H1 (cell line): ENCODE data around the gene GLYR1. TPM values are rescaled to one million over a fixed set of nuclear protein-coding genes. Genes with fewer than 3 reads are reported as not detected.

Source experiments
- CTCF ChIA-PET: fragments of 300-600 bp; sonication (Branson Sonifier 250); formaldehyde crosslinking; loops from one replicate; lab custom pipeline; 2021; ENCODE audit not compliant: partially characterized antibody; lab: Charles Lee
- POLR2A ChIA-PET: fragments of 300-600 bp; sonication (Branson Sonifier 250); formaldehyde crosslinking; loops from one replicate; lab custom pipeline; 2021; ENCODE audit warnings: inconsistent platforms; ENCODE audit not compliant: partially characterized antibody; lab: Charles Lee
- DNase-seq, 2 experiments: peaks; one replicate each; pipeline versions ENCODE4 v3.0.0 to v3.0.0-alpha.2; 2010 to 2022; ENCODE audit warnings: low spot score in 2 of 2, low read depth in 1 of 2, mixed read lengths in 1 of 2
- FAIRE-seq: peaks from 2 replicates; lab custom pipeline; 2011; peaks lifted over from hg19 to GRCh38; lab: Jason Lieb, UNC
- H2AFZ ChIP-seq: 2 replicates; pipeline ENCODE4 v1.8.1; 2012; ENCODE audit warnings: low read length, inconsistent platforms
- H2AK5ac ChIP-seq: 2 replicates; pipeline ENCODE4 v1.6.1; 2013; ENCODE audit warnings: low read depth, low read length
- H2BK120ac ChIP-seq: replicated peaks from 2 replicates; pipeline ENCODE3; 2013; ENCODE audit warnings: low read depth, low read length, inconsistent platforms
- H2BK12ac ChIP-seq: 2 replicates; pipeline ENCODE4 v1.6.1; 2013; ENCODE audit warnings: low read depth, low read length
- H2BK15ac ChIP-seq: 2 replicates; pipeline ENCODE4 v1.6.1; 2013; ENCODE audit warnings: low read length
- H2BK20ac ChIP-seq: 2 replicates; pipeline ENCODE4 v1.6.1; 2013; ENCODE audit warnings: low read length
- H2BK5ac ChIP-seq: 2 replicates; pipeline ENCODE4 v1.6.1; 2013; ENCODE audit warnings: low read depth, low read length
- H3K14ac ChIP-seq: 2 replicates; pipeline ENCODE4 v1.6.1; 2013; ENCODE audit warnings: inconsistent platforms; ENCODE audit not compliant: insufficient read length
- H3K18ac ChIP-seq: 2 replicates; pipeline ENCODE4 v1.6.1; 2013; ENCODE audit warnings: low read length; ENCODE audit errors: extremely low read depth
- H3K23ac ChIP-seq: 2 replicates; pipeline ENCODE4 v1.6.1; 2013; ENCODE audit warnings: inconsistent platforms; ENCODE audit not compliant: insufficient read length
- H3K23me2 ChIP-seq: 2 replicates; pipeline ENCODE4 v1.6.1; 2013; ENCODE audit warnings: low read depth, low read length
- H3K27ac ChIP-seq: 2 replicates; pipeline ENCODE4 v1.6.1; 2011; ENCODE audit warnings: low read depth, low read length, inconsistent platforms
- H3K27me3 ChIP-seq, 4 experiments: replicated peaks in 1 of 4; 1 replicate in 1 of 4; 2 replicates in 3 of 4; pipeline versions ENCODE4 v1.6.1 to v1.8.1; 2011 to 2013; ENCODE audit warnings: low read length in 3 of 4, mild to moderate bottlenecking in 3 of 4, inconsistent platforms in 2 of 4, mixed read lengths in 2 of 4, moderate library complexity in 1 of 4; ENCODE audit not compliant: control insufficient read depth in 3 of 4, insufficient read depth in 3 of 4; ENCODE audit errors: extremely low read depth in 1 of 4
- H3K36me3 ChIP-seq, 4 experiments: 2 replicates each; pipeline versions ENCODE4 v1.6.1 to v1.8.1; 2011 to 2013; ENCODE audit warnings: mild to moderate bottlenecking in 4 of 4, low read length in 3 of 4, moderate library complexity in 2 of 4, control low read depth in 1 of 4, inconsistent platforms in 1 of 4; ENCODE audit not compliant: insufficient read depth in 4 of 4, control insufficient read depth in 2 of 4
- H3K4ac ChIP-seq: replicated peaks from 2 replicates; pipeline ENCODE3; 2013; ENCODE audit warnings: low read length, low read depth, mixed read lengths, inconsistent platforms; ENCODE audit not compliant: insufficient read length
- H3K4me1 ChIP-seq, 4 experiments: replicated peaks in 1 of 4; 1 replicate in 1 of 4; 2 replicates in 3 of 4; pipeline versions ENCODE4 v1.6.1 to v1.8.1; 2011 to 2013; ENCODE audit warnings: low read length in 3 of 4, inconsistent platforms in 2 of 4, mixed read lengths in 1 of 4; ENCODE audit not compliant: insufficient read depth in 4 of 4, control insufficient read depth in 3 of 4
- H3K4me2 ChIP-seq, 2 experiments: 2 replicates each; pipeline versions ENCODE4 v1.6.1 to v1.8.1; 2011 to 2013; ENCODE audit warnings: low read depth in 2 of 2, low read length in 2 of 2, control low read depth in 1 of 2, inconsistent platforms in 1 of 2, mild to moderate bottlenecking in 1 of 2; ENCODE audit not compliant: insufficient read depth in 1 of 2
- H3K4me3 ChIP-seq, 4 experiments: fragments of 200-600, 300-600 bp in 1 of 4; sonication (generic), shearing (Covaris generic), sonication (Bioruptor Twin) in 1 of 4; 2 replicates each; pipeline versions ENCODE4 v1.5.1 to v1.8.1; 2011 to 2016; ENCODE audit warnings: low read length in 4 of 4, low read depth in 3 of 4, control low read depth in 2 of 4, inconsistent platforms in 2 of 4, mild to moderate bottlenecking in 2 of 4, mixed read lengths in 1 of 4, moderate library complexity in 1 of 4; ENCODE audit not compliant: insufficient read depth in 2 of 4; ENCODE audit errors: extremely low read depth in 1 of 4
- H3K56ac ChIP-seq: replicated peaks from 2 replicates; pipeline ENCODE3; 2013; ENCODE audit warnings: low read depth, mild to moderate bottlenecking, mixed read lengths, low read length, inconsistent platforms; ENCODE audit not compliant: insufficient read length
- H3K79me1 ChIP-seq: 2 replicates; pipeline ENCODE4 v1.6.1; 2013; ENCODE audit warnings: low read depth, low read length, control low read depth
- H3K79me2 ChIP-seq, 2 experiments: 2 replicates each; pipeline versions ENCODE4 v1.6.1 to v1.8.1; 2012 to 2013; ENCODE audit warnings: low read length in 2 of 2, mild to moderate bottlenecking in 2 of 2, inconsistent platforms in 1 of 2; ENCODE audit not compliant: insufficient read depth in 2 of 2, control insufficient read depth in 1 of 2
- H3K9ac ChIP-seq, 4 experiments: replicated peaks in 1 of 4; 1 replicate in 1 of 4; 2 replicates in 3 of 4; pipeline versions ENCODE4 v1.6.1 to v1.8.1; 2011 to 2013; ENCODE audit warnings: low read depth in 3 of 4, low read length in 3 of 4, control low read depth in 2 of 4, mild to moderate bottlenecking in 2 of 4, moderate library complexity in 2 of 4, inconsistent platforms in 1 of 4; ENCODE audit errors: extremely low read depth in 1 of 4
- H3K9me3 ChIP-seq, 2 experiments: 2 replicates each; pipeline versions ENCODE4 v1.6.1 to v1.8.1; 2012 to 2013; ENCODE audit warnings: mild to moderate bottlenecking in 2 of 2, moderate library complexity in 2 of 2, control low read depth in 1 of 2, inconsistent platforms in 1 of 2, low read depth in 1 of 2, low read length in 1 of 2, mixed read lengths in 1 of 2; ENCODE audit not compliant: insufficient read depth in 2 of 2
- H4K20me1 ChIP-seq, 2 experiments: replicated peaks in 1 of 2; 2 replicates each; pipeline versions ENCODE3 to v1.8.1; 2011 to 2013; ENCODE audit warnings: inconsistent platforms in 2 of 2, low read length in 2 of 2, mild to moderate bottlenecking in 1 of 2; ENCODE audit not compliant: insufficient read depth in 2 of 2, control insufficient read depth in 1 of 2
- H4K5ac ChIP-seq: 2 replicates; pipeline ENCODE4 v1.6.1; 2013; ENCODE audit warnings: low read length, low read depth, mixed read lengths, inconsistent platforms; ENCODE audit not compliant: insufficient read length
- H4K8ac ChIP-seq: 2 replicates; pipeline ENCODE4 v1.8.0; 2013; ENCODE audit warnings: mild to moderate bottlenecking, moderate library complexity, low read length, inconsistent platforms; ENCODE audit not compliant: insufficient read depth; ENCODE audit errors: extremely low read depth
- H4K91ac ChIP-seq: replicated peaks from 2 replicates; pipeline ENCODE3; 2013; ENCODE audit warnings: low read length, mixed read lengths, inconsistent platforms; ENCODE audit not compliant: insufficient read length
- ATF3 ChIP-seq: IDR thresholded peaks from 2 replicates; pipeline ENCODE4 v1.6.1; 2011; ENCODE audit warnings: low read depth, mild to moderate bottlenecking, low read length; ENCODE audit not compliant: insufficient read depth
- HDAC2 ChIP-seq, 2 experiments: fragments of 300-600 bp in 1 of 2; sonication (generic) in 1 of 2; IDR thresholded peaks; 2 replicates each; pipeline ENCODE4 v1.6.1; 2011 to 2012; ENCODE audit warnings: low read depth in 2 of 2, low read length in 2 of 2, mild to moderate bottlenecking in 2 of 2, moderate library complexity in 2 of 2, borderline replicate concordance in 1 of 2, inconsistent platforms in 1 of 2
- POU5F1 ChIP-seq: IDR thresholded peaks from 2 replicates; pipeline ENCODE4 v1.6.1; 2011; ENCODE audit warnings: low read depth, mild to moderate bottlenecking, low read length, moderate library complexity
- RBBP5 ChIP-seq: IDR thresholded peaks from 2 replicates; pipeline ENCODE4 v1.7.1; 2012; ENCODE audit warnings: low read depth, mild to moderate bottlenecking, inconsistent platforms, low read length, moderate library complexity, borderline replicate concordance
- RXRA ChIP-seq: IDR thresholded peaks from 2 replicates; pipeline ENCODE4 v1.6.1; 2011; ENCODE audit warnings: low read depth, mild to moderate bottlenecking, low read length, moderate library complexity; ENCODE audit not compliant: insufficient read depth
- SAP30 ChIP-seq: fragments of 300-600 bp; sonication (generic); IDR thresholded peaks from 2 replicates; pipeline ENCODE4 v1.7.1; 2012; ENCODE audit warnings: low read length, moderate library complexity, mild to moderate bottlenecking, inconsistent platforms; ENCODE audit not compliant: insufficient read depth, insufficient replicate concordance
- SIN3A ChIP-seq, 2 experiments: IDR thresholded peaks in 1 of 2; conservative IDR thresholded peaks in 1 of 2; 2 replicates each; pipeline ENCODE4 v1.6.1; 2011 to 2012; ENCODE audit warnings: low read length in 2 of 2, improper control_type of control experiment in 1 of 2, low read depth in 1 of 2, mild to moderate bottlenecking in 1 of 2
- SP4 ChIP-seq: IDR thresholded peaks from 2 replicates; pipeline ENCODE4 v1.6.1; 2012; ENCODE audit warnings: low read length, inconsistent platforms
- SUZ12 ChIP-seq: fragments of 200-600 bp; sonication (generic); IDR thresholded peaks from 2 replicates; pipeline ENCODE4 v1.6.1; 2012; ENCODE audit warnings: mild to moderate bottlenecking, inconsistent platforms, low read length, moderate library complexity, mixed read lengths
- WGBS, 2 experiments: shearing (Covaris generic) in 1 of 2; methylation state at CpG; one replicate each; pipeline versions ENCODE4 v1.1.6 to v1.1.7; 2013 to 2015; ENCODE audit warnings: low lambda C conversion rate in 2 of 2, mixed read lengths in 2 of 2, inconsistent platforms in 1 of 2, low coverage in 1 of 2, missing lambda C conversion rate in 1 of 2; ENCODE audit not compliant: insufficient replicate concordance in 2 of 2, insufficient coverage in 1 of 2, insufficient read length in 1 of 2; ENCODE audit errors: extremely low coverage in 1 of 2, missing lambda C conversion rate in 1 of 2; 5-methylcytosine and 5-hydroxymethylcytosine counted together
- polyA plus RNA-seq, 7 experiments: library from polyadenylated mRNA; depleted of rRNA in 3 of 7; stranded (reverse) in 5 of 7; unstranded in 2 of 7; fragments of >200 nt in 5 of 7; fragments of 200-250 nt in 2 of 7; gene quantifications; 1 replicate in 5 of 7; 2 replicates in 1 of 7; 4 replicates in 1 of 7; pipeline versions ENCODE4 v1.2.1 to v1.2.3, GENCODE V29; 2011 to 2013; ENCODE audit warnings: missing spikeins in 2 of 7, mixed read lengths in 2 of 7
- total RNA-seq: library from RNA; stranded (reverse); fragmentation: NEBNext Ultra II Directional; extraction: Animal tissue kit (Norgen Biotek cat#: 25700); gene quantifications from 2 replicates; pipeline ENCODE4 v1.2.1, GENCODE V29; 2021
- TF ChIP-seq, protein P1 (sequence below): IDR thresholded peaks from 2 replicates; pipeline ENCODE4 v1.6.1; 2011; ENCODE audit warnings: low read length, improper control_type of control experiment

Gene GLYR1
- total and polyA plus RNA-seq, 2 of the 8 experiments (the other 6 are each of a cell fraction or from before 2014, with no cell fraction given), result 50.2 to 115 TPM

GRCh38 chr16:4883501-4883900 lies 36.4 kb upstream of the GLYR1 start:
- peaks cover 3 to 6% of the 10 kb centered on the region in 2 experiments for H4K20me1 ChIP-seq
- 91% methylated on average over 23 of the region's 25 CpGs; no CpG with 5 or more reads in 1 of the 2 experiments for WGBS, 2 experiments
- no peak for TF ChIP-seq RXRA
- TF ChIP-seq POU5F1, result no peak
- no peak for TF ChIP-seq ATF3
- TF ChIP-seq SIN3A (conservative IDR thresholded peaks at IDR 0.05 in 1 of 2, IDR thresholded peaks at IDR 0.05 in 1 of 2; ENCODE audit: low read depth in 1 of 2, low read length in 2 of 2), result no peak
- TF ChIP-seq SAP30, result no peak
- TF ChIP-seq, protein P1, sequence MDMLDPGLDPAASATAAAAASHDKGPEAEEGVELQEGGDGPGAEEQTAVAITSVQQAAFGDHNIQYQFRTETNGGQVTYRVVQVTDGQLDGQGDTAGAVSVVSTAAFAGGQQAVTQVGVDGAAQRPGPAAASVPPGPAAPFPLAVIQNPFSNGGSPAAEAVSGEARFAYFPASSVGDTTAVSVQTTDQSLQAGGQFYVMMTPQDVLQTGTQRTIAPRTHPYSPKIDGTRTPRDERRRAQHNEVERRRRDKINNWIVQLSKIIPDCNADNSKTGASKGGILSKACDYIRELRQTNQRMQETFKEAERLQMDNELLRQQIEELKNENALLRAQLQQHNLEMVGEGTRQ, result no peak
- no peak for TF ChIP-seq HDAC2 (IDR thresholded peaks at IDR 0.05; ENCODE audit: borderline replicate concordance in 1 of 2, low read depth in 2 of 2, low read length in 2 of 2)
- no peak for TF ChIP-seq SUZ12
- no peak for TF ChIP-seq SP4
- TF ChIP-seq RBBP5, result no peak

More at GRCh38 chr16:4883501-4883900, 36.4 kb upstream of the GLYR1 start:
- DNase-seq (no peak), FAIRE-seq (no peak)
- no peak overlapping the region for H4K8ac ChIP-seq
- H2BK120ac ChIP-seq, result no peak overlapping the region
- no peak overlapping the region for H3K4me2 ChIP-seq
- no peak overlapping the region for H2AK5ac ChIP-seq
- ChIA-PET CTCF (interaction anchor here (0.6 to 2.6 kb wide), 11 partner anchors 15 to 200 kb away, joined by 3 to 9 read pairs (median 3); partner anchors contain the start of gene SEC14L5), POLR2A (interaction anchor here (1.2 to 2.6 kb wide), 6 partner anchors 12 to 189 kb away, joined by 4 to 9 read pairs (median 4); no protein-coding TSS in a partner anchor)
- H3K4me3 ChIP-seq, result no peak overlapping the region
- H2BK5ac ChIP-seq, result no peak overlapping the region
- no peak overlapping the region for H2BK12ac ChIP-seq
- H3K79me1 ChIP-seq, result no peaks in the 10 kb centered on the region
- no peak overlapping the region for H3K4ac ChIP-seq
- no peak overlapping the region for H3K9ac ChIP-seq
- H2AFZ ChIP-seq, result no peak overlapping the region
- no peaks in the 10 kb centered on the region for H3K9me3 ChIP-seq
- H2BK20ac ChIP-seq, result no peak overlapping the region
- no peak overlapping the region for H3K14ac ChIP-seq
- H2BK15ac ChIP-seq, result no peak overlapping the region
- no peaks in the 10 kb centered on the region for H3K23me2 ChIP-seq
- no peak overlapping the region for H4K5ac ChIP-seq
- no peak overlapping the region for H4K91ac ChIP-seq
- no peak overlapping the region for H3K56ac ChIP-seq
- H3K27me3 ChIP-seq, result no peaks in the 10 kb centered on the region
- no peak overlapping the region for H3K18ac ChIP-seq
- no peaks in the 10 kb centered on the region for H3K79me2 ChIP-seq
- H3K36me3 ChIP-seq, result peaks cover 19 to 87% (median 60%) of the 10 kb centered on the region in 4 experiments
- no peak overlapping the region for H3K27ac ChIP-seq
- H3K23ac ChIP-seq, result no peak overlapping the region
- no peaks in the 10 kb centered on the region for H3K4me1 ChIP-seq
